Activated naive CD8-positive, alpha-beta T cell treated with anti-CD3 and anti-CD28 coated beads, Interleukin-2, amount 50 U/mL, for 16 hours (primary cell): Measurements from ENCODE around the gene DSC3.
"Not testable (repeated sequence)": the region's sequence is repeated elsewhere in the genome, so short reads cannot be mapped to it uniquely, and the experiment has no call there.

ENCODE experiments used
- DNase-seq: peaks from one replicate; pipeline ENCODE4 v3.0.0-alpha.2; 2020; ENCODE audit warnings: low read depth, low spot score

DSC3 gene

DNA sequence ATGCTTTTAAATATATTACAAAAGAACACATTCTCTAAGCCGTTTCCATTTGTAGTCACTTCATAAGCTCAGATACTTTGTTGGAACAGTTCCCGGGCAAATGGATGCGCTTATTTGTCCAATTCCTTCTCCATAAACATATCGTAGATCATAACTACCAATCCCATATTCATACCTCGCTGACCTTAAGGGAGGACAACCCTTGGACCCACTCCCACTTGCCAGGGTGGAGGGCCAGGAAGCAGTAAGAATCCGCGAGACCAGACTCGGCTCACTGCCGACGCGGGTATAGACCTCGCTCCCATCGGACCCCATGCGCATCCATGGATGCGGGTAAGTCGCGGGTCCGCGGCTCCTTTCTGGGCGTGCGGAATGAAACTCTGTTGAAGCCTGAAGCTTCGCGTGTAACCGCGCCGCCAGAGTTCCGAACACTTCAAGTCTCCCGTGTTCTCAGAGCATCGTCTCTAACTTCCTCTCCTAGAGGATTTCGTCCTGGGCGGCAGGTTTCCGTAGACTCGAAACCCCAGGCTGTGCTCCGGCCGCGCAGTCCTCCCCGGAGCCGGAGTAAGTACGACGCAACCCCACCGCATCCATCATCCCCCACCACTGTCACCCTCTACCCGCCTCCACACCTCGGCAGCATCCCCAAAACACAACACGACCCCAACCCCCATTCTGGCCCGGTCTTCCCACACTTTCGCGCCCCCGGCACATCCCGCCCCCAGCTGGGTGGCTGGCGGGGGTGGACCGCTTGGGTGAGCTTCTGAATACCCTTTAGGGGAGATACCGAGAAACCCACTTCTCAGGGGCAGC lies 1.1 kb downstream of the DSC3 start:
- DNase-seq = no peak

DNA sequence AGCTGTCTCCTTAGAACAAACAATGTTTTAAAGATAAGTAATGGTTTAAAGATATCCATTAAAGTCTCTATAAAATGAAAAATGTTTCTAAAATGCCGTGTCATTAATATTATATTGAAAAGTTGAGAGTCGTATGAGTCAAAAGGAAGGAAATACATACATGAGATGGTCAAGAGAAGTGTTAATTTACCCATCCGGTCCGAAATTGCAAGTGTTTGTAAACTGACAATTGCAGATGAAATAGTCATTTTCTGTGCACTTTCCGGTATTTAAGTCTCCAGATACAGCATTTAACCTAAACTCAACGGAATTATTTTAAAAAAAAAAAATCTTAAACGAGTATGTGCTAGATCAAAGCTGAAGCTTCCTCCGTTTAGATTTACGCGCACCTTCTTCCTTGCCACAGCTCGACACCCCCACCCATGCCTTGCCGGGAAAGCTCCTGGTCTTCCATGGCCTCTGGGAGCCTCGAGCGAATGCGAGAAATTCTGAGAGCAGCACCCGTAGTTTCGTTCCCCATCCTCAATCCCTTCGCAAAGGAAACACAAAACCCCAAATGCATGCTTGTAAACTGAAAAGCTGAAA lies 1.8 kb downstream of the DSC3 start:
- DNase-seq = no peak

DNA sequence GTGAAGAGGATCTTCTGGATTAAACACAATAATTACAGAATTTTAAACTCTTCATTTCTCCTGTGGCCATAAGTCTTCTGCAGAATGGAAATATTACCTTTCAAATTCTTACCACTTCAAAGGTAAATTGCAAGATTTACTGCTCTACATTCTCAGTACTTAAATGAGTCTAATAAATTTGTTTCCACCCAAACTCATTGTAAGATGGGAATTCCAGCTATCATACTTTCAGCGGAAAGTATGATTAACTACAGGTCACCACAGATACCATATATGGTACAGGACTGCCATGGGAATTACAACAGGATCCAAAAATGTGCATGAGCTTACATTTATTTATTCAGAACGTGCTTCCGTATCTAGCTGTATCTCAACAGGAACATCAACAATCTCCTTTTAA lies 3.1 kb downstream of the DSC3 start:
- no peak for DNase-seq

DNA sequence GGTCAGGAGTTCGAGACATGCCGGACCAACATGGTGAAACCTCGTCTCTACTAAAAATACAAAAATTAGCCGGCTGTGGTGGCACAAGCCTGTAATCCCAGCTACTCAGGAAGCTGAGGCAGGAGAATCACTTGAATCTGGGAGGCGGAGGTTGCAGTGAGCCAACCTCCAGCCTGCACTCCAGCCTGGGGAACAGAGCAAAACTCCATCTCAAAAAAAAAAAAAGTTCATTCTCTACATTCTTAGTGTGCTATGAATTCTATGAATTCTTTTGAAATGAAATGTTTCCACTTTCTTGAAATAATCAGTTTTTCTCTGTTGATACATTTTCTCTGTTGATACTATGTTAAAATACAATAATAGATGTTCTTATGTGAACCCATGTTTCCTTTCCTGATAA lies 4.9 kb downstream of the DSC3 start:
- not testable (repeated sequence) for DNase-seq

DNA sequence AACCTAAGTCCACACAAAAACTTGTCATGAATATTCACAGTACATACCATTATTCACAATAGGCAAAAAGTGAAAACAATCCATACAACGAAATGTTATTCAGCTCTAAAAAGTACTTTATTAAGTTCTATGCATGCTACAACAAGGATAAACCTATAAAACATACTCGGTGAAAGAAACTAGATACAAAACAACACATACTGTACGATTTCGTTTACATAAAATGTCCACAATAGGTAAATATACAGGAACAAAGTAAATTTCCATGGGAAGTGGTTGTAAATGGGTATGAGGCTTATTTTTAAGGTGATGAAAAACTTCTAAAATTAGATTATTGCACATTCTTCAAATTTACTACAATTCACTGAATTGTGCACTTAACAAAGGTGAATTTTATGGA lies 8.0 kb downstream of the DSC3 start:
- DNase-seq = no peak

DNA sequence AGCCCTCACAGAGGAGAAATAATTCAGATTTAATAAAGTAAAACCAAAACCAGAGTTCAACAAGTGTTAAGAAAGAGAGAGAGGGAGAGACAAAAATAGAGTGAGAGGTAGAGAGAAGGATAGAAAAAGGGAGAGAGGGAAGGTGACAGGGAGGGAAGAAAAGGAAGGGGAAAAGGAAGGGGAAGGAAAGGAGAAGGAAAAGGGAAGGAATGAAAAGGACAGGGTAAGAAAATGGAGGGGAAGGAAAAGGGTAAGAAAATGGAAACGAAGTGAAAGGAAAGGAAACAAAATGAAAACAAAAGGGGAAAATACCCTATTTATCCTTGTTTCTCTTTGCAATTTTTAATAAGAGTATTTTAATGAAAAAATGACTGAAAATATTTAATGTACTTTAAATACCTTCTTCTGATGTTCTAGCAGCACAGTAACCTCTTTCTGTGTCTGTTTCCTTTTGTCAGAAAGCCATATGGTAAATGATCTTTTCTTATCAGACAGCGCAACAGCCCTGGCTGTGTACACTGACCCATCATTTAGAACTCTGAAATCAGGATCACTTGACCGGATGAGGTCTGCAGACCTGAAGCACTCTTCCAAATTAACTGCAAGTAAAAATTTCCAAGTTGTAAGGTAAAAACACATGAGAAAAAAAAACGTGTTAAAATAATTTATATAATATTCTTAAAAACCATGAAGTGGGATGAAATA lies 11.8 kb downstream of the DSC3 start:
- DNase-seq = no peak

DNA sequence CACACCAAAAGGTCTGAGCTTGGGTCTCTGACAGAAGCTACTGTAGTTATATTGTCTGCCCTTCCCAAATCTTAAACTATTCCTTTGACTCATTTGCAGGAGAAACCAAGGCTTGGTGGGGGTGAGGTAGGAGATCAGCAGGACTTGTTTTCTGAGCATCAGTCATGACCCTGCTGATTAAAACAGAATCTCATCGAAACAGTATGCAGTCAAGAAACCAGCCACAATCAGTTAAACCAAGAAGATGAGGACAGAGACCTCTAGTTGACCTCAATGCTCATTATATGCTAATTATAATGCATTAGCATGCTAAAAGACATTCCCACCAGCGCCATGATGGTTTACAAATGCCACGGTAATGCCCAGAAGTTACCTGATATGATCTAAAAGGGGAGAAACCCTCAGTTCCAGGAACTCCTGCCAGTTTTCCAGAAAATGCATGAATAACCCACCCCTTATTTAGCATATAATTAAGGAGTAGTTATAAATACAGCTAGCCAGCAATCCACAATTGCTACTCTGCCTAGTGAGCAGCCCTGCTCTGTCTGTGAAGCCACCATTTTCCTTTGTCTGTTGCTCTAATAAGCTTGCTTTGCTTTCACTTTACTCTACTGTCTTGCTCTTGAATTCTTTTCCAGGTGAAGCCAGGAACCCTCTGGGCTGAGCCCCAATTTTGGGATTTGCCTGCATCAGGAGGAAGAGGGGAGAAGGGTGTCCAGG lies 26.7 kb downstream of the DSC3 start:
- DNase-seq = no peak

DNA sequence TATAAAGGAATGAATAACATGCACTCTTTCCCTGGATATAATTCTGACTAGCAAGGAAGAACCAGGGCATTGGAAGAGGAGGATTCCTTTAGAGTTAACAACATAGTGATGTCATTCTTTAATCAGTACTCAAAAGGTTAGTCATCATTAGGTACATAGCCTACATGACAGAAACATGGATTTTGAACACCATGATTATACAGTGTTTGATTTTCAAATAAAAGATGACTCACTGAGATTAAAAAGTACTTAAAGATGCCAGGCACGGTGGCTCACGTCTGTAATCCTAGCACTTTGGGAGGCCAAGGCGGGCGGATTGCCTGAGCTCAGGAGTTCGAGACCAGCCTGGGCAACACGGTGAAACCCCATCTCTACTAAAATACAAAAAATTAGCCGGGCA lies 31.1 kb downstream of the DSC3 start:
- DNase-seq = not testable (repeated sequence)

DNA sequence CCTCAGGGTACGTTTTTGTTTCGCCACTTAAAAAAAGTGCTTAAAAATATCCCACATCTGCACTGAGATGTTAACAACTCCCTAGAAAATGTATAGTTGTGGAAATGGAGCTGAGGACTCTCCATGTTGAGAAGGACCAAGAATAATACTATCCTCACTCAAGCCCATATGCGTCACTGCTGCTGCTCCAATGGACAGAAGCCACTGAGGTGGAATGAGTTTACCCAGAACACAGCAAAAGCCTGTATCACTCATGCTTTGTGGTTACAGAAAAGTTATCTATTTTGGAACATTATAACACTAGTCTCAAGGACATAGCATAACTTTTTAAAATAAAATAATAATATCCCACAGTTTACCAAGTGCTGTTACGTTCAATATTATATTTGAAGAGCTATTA lies 31.9 kb downstream of the DSC3 start:
- no peak for DNase-seq

DNA sequence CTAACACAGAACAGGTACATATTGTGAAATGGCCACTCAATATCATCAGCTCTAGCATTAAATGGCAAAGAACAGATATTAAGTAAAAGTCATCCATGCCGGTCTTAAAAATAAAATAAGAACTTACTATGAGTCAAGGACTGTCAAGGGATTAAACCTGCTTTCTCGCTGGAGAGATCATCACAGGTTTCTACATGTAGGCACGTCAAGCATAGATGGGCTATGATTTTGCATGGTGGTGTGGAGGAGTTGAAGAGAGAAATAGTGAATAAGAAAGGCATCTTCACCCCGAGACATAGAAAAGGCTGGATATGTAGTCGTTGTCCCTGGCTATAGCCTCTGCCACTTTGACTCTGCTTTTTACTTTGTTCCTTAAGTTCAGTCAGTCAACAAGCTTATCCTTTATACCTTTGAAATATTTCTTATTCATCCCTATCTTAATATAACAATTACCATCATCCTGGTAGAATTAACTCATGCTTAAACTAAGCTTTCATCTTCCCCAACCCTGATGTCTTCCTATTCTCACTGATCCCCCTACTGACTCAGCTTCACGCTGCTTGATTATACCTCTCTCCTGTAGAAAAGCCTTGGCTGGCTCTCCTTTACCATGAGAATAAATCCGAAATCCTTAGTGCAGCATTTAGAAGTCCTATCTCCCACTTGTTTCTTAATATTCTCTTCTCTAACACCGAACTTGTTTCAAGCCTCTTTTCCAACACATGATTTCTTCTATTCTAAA lies 42.5 kb downstream of the DSC3 start:
- DNase-seq = no peak

DNA sequence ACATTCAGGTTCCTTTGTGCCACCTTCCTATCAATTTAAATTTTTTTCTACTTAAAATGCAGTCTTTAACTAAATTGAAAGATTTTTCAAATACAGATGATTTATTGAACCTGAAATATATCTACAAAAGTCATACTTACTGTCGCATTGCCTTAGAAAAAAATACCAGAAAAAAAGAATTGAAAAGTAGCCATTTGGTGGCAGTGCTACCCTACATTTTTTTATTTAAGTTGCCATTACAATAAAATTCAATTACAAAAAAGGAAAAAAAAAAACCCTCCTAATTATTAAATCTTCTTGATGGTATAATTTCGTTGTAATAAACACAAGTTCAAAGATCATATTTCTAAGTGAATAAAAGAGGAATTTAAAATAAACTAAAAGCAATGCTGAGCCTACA lies 43.4 kb downstream of the DSC3 start:
- DNase-seq = no peak

DNA sequence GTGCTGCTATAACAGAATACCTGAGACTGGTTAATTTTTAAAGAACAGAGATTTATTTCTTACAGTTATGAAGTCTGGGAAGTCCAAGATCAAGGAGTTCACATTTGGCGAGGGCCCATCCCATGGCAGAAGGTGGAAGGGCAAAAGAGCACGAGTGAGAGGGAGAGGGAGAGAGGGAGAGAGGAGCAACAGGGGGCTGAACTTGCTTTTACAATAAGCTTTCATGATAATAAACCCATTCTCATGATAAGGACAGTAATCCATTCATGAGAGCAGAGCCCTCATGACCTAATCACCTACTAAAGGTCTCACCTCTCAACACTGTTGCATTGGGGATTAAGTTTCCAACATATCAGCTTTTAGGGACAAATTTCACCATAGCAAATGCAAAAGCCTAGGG lies 45.3 kb downstream of the DSC3 start:
- no peak for DNase-seq

DNA sequence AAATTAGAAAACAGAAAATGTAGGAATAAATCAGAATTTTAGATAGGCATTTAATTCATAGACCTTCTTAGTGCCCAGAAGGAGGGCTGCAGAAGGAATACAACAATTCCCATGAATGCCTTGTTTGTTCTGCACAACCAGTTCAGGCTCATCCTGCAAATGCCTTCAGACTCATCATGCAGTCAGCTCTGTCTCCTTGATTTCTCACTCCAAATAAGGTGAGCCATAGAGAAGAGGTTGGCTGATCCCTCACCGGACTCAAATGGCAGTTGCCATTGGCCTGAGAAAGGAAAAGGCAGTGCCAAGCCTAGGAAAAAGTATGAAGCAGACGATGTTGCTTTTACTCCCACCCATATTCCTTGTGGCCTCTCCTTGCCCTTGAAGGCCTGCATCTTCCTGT lies 50.3 kb downstream of the DSC3 start:
- no peak for DNase-seq

DNA sequence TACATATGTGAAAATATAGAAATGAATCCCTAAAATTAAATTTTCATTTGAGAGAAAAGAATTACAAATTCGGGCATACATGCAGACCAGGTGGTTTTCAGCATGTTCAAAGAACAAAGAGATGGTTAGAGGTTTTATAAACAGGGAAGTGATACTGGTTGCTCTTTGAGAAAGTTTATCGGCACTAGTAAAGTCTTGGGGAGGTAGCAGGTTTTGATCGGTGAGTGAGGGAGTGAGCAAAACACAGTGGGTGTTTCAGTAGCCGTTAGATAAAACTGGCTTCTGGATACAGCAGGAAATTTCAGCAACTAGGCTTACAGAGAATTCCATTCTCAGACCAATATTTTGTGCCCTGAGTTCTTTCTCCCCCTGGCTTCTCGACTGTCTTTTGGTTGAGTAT lies 51.1 kb downstream of the DSC3 start:
- DNase-seq = no peak

DNA sequence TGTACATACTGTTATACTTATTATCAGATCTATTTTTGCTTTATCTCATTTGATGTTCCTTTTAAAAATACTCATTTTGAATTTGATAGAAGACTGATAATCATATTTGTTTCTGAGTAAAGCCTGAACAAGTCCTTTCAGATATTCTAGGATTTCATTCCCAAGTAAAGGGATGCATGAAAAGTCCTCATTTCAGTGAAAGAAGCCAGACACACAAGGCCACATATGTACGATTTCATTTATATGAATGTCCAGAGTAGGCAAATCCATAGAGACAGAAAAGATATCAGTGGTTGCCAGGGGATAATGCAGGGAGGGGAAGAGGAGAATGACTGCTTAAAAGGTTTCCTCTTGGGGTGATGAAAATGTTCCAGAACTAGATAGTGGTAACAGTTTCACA lies 53.4 kb downstream of the DSC3 start:
- no peak for DNase-seq

DNA sequence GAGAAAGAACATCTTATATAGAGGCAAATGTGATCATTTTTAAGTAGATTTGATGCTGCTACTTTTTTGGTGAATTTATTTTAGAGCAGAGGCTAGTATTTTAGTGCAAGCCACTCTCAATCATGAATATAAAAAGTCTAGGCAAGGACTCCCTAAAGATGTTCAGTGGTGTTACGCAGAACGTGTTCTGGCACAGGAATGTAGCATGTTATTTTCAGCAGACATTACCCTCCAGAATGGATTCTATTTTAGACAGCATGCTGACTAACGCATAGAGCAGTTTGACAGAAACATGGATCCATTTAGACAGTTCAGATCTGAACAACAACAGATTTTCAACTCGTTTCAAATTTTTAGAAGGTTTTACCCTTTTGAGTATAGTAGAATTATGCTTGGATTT lies 54.1 kb downstream of the DSC3 start:
- no peak for DNase-seq

DNA sequence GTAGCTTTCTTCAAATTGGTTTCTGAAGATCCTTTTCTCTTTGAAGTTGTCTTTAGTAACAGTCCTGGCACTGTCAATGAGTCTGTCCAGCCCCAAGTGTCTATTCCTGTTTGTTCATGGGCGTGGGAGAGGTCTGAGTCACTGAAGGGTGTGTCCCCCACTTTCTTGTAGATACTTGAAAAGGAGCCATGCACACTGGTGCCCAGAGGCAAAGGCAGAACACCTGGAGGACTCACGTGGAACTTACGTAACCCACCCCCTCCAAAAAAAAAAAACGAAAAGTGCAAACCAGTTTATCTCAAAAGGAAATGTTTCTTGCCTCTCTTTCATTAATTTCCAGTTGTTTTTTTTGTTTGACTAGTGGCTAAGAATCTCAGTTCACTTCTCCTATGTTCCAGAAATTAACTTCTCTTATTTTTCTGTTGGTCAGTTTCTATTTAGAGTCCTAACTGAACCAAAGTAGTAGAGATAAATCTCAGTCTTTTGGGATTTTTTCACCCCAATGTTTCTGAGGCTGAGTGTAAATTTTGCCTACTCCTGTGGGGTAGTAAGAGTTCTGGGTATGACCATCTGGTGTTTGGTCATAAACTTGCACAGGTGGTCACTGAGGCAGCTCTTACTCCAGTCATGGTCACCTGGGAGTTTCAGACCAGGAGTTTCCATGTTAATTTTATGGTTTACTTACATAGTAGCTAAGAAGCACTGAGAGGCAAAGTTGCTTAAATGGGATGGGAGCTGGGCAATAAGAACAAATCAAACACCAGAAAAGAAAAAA lies 54.9 kb downstream of the DSC3 start:
- DNase-seq = no peak

DNA sequence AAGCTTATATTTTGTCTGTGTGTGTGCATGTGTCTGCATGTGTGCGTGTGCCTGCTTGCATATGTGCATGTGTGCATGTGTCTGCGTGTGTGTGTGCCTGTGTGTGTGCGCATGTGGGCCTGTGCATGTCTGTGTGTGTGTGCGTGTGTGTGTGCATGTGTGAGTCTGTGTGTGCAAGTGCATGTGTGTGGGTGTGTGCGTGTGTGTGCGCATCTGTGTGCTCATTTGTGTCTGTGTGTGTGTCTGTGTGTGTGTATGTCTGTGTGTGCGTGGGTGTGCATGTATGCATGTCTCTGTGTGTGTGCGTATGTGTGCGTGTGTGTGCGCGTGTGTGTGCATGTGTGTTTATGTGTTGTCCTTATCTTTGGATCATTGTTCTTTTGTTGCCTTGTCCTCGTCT lies 56.8 kb downstream of the DSC3 start:
- no peak for DNase-seq

DNA sequence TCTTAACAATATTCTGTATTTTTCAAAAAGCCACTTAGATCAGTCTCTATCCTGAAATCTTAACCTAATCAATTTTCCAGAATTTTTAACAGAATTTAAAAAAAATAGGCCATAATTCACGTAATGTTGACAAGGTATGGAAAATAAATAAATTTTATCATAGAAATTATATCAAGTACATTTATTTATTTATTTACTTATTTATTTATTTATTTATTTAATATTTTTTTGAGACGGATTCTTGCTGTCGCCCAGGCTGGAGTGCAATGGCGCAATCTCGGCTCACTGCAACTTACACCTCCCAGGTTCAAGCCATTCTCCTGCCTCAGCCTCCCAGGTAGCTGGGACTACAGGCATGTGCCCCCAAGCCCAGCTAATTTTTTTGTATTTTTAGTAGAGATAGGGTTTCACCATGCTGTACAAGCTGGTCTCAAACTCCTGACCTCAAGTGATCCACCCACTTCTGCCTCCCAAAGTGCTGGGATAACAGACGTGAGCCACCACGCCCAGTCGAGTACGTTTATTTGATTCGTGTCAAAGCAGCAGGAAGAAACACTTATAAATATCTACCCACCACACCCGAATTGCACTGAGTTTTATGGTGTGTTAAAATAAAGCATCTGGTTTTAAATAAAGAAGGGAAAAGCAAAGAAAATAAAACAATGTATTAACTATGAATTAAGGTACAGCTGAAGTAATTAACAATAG lies 60.1 kb downstream of the DSC3 start:
- DNase-seq = no peak

DNA sequence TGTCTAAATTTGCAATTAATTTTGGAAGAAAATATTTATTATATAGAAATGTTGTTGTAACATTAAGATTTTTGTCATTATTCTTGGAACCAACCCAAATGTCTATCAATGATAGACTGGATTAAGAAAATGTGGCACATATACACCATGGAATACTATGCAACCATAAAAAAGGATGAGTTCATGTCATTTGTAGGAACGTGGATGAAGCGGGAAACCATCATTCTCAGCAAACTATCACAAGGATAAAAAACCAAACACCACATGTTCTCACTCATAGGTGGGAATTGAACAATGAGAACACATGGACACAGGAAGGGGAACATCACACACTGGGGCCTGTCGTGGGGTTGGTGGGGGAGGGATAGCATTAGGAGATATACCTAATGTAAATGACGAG lies 64.5 kb downstream of the DSC3 start:
- not testable (repeated sequence) for DNase-seq
